Neural cell (in vitro differentiated cells): ENCODE measurements around the gene C12orf75. TPM values are rescaled to one million over a fixed set of nuclear protein-coding genes. Genes with fewer than 3 reads are reported as not detected.

ENCODE experiments used
- H2AFZ ChIP-seq: fragments of 200-600, 300-800 bp; sonication (generic), shearing (Covaris generic); 2 replicates; pipeline ENCODE4 v1.6.0; 2014; ENCODE audit warnings: low read depth, mild to moderate bottlenecking, antibody characterized with exemption, low read length, moderate library complexity
- H3F3A ChIP-seq: fragments of 200-600 bp; shearing (Covaris generic); 2 replicates; pipeline ENCODE4 v1.6.1; 2016; ENCODE audit warnings: mild to moderate bottlenecking, moderate library complexity, mixed read lengths, antibody characterized with exemption, low read length; ENCODE audit not compliant: insufficient read depth, poor library complexity, severe bottlenecking
- H3K27ac ChIP-seq: fragments of 200-600, 300-800 bp; sonication (generic), shearing (Covaris generic); 2 replicates; pipeline ENCODE4 v1.5.1; 2014; ENCODE audit warnings: mild to moderate bottlenecking, low read length, moderate library complexity
- H3K27me3 ChIP-seq: fragments of 300-800, 200-600 bp; sonication (generic), shearing (Covaris generic); 2 replicates; pipeline ENCODE4 v1.6.0; 2014; ENCODE audit warnings: mild to moderate bottlenecking, low read depth, low read length, moderate library complexity; ENCODE audit not compliant: insufficient read depth
- H3K36me3 ChIP-seq: fragments of 300-800, 200-600 bp; sonication (generic), shearing (Covaris generic); 2 replicates; pipeline ENCODE4 v1.5.1; 2014; ENCODE audit warnings: mild to moderate bottlenecking, antibody characterized with exemption, low read length, moderate library complexity; ENCODE audit not compliant: insufficient read depth
- H3K4me2 ChIP-seq: fragments of 300-800, 200-600 bp; sonication (generic), shearing (Covaris generic); 2 replicates; pipeline ENCODE4 v1.6.0; 2014; ENCODE audit warnings: mild to moderate bottlenecking, low read length
- H3K4me3 ChIP-seq: fragments of 300-800, 200-600 bp; sonication (generic), shearing (Covaris generic); 2 replicates; pipeline ENCODE4 v1.5.1; 2014; ENCODE audit warnings: mild to moderate bottlenecking, low read length, moderate library complexity
- H3K79me2 ChIP-seq: fragments of 200-600 bp; shearing (Covaris generic); replicated peaks from 2 replicates; pipeline ENCODE4 v1.6.0; 2014; ENCODE audit warnings: mild to moderate bottlenecking, low read length, moderate library complexity; ENCODE audit not compliant: insufficient read depth
- H3K9ac ChIP-seq: fragments of 300-800, 200-600 bp; sonication (generic), shearing (Covaris generic); 2 replicates; pipeline ENCODE4 v1.6.1; 2016; ENCODE audit warnings: mild to moderate bottlenecking, low read length, mixed read lengths
- H3K9me2 ChIP-seq: fragments of 200-600 bp; shearing (Covaris generic); 2 replicates; pipeline ENCODE4 v1.6.1; 2016; ENCODE audit warnings: mild to moderate bottlenecking, low read length, mixed read lengths; ENCODE audit not compliant: insufficient read depth
- H3K9me3 ChIP-seq: fragments of 200-600, 300-800 bp; sonication (generic), shearing (Covaris generic); 2 replicates; pipeline ENCODE4 v1.6.1; 2016; ENCODE audit warnings: mild to moderate bottlenecking, mixed run types, low read length, moderate library complexity, mixed read lengths
- H4K20me1 ChIP-seq: fragments of 200-600 bp; shearing (Covaris generic); 2 replicates; pipeline ENCODE4 v1.6.1; 2016; ENCODE audit warnings: mild to moderate bottlenecking, mixed run types; ENCODE audit not compliant: insufficient read depth
- EP300 ChIP-seq: fragments of 450-650 bp; conservative IDR thresholded peaks from 2 replicates; pipeline ENCODE4 v1.6.1; 2014; ENCODE audit warnings: antibody characterized with exemption, mild to moderate bottlenecking, moderate library complexity; ENCODE audit not compliant: poor library complexity, severe bottlenecking
- EZH2 ChIP-seq: fragments of 200-600, 300-800 bp; shearing (Covaris generic), sonication (generic); IDR thresholded peaks from 2 replicates; pipeline ENCODE4 v1.6.1; 2014; ENCODE audit warnings: antibody characterized with exemption, low read length, borderline replicate concordance, mild to moderate bottlenecking; ENCODE audit not compliant: insufficient read depth, poor library complexity, severe bottlenecking
- MXI1 ChIP-seq: fragments of 450-650 bp; conservative IDR thresholded peaks from 2 replicates; pipeline ENCODE4 v1.6.1; 2014; ENCODE audit warnings: antibody characterized with exemption, mild to moderate bottlenecking; ENCODE audit not compliant: poor library complexity, severe bottlenecking
- POLR2AphosphoS5 ChIP-seq: IDR thresholded peaks from 2 replicates; pipeline ENCODE4 v1.6.1; 2012
- RAD21 ChIP-seq: fragments of 450-650 bp; conservative IDR thresholded peaks from 2 replicates; pipeline ENCODE4 v1.6.1; 2014; ENCODE audit warnings: antibody characterized with exemption, mild to moderate bottlenecking, moderate library complexity
- SMC3 ChIP-seq: fragments of 450-650 bp; conservative IDR thresholded peaks from 2 replicates; pipeline ENCODE4 v1.6.1; 2014; ENCODE audit warnings: antibody characterized with exemption, mild to moderate bottlenecking, moderate library complexity; ENCODE audit not compliant: poor library complexity
- TAF1 ChIP-seq: IDR thresholded peaks from 2 replicates; pipeline ENCODE4 v1.6.1; 2012; ENCODE audit warnings: low read depth
- polyA plus RNA-seq: library from polyadenylated mRNA; depleted of rRNA; stranded (reverse); fragments of >200 nt; gene quantifications from 2 replicates; pipeline ENCODE4 v1.2.3, GENCODE V29; 2014
- TF ChIP-seq, protein P1 (sequence below): fragments of 450-650 bp; IDR thresholded peaks from 2 replicates; pipeline ENCODE4 v1.5.1; 2014; ENCODE audit warnings: antibody characterized with exemption, mild to moderate bottlenecking, moderate library complexity; ENCODE audit not compliant: poor library complexity, severe bottlenecking
- TF ChIP-seq, protein P2 (sequence below): IDR thresholded peaks from 2 replicates; pipeline ENCODE4 v1.6.1; 2012; ENCODE audit warnings: borderline replicate concordance

C12orf75 gene
- polyA plus RNA-seq, 1 donor from 2014 or later: 25.2 TPM

- no peaks in the 10 kb centered on the region for H3K36me3 ChIP-seq
Measured at GRCh38 chr12:105406497-105406896, 76.0 kb downstream of the C12orf75 start.

DNA sequence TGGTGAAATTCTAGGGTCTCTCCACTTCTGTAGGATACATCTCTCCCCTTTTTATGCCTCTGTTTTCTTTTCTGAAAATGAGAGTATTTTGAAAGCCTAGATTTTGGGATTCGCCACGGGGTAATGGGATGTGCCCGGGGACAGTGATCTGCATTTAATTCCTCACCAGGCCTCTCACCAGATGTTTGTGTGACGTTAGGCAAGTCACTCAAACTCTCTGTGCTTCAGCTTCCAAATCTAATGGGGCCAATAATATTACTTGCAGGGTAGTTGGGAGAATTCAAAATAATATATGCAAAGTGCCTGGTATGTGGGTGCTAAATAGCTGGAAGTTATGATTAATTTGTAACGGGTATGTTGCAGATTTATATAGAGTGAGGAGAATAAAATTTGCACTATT lies 78.8 kb downstream of the C12orf75 start:
- Histone ChIP-seq H3K9me2 (no peaks in the 10 kb centered on the region), H3K4me2 (no peak overlapping the region), H3K9me3 (no peaks in the 10 kb centered on the region), H3K9ac (no peak overlapping the region), H3F3A (no peaks in the 10 kb centered on the region), H2AFZ (no peak overlapping the region), H3K79me2 (no peaks in the 10 kb centered on the region), H3K27me3 (no peaks in the 10 kb centered on the region), H3K36me3 (no peaks in the 10 kb centered on the region), H3K4me3 (no peak overlapping the region), H4K20me1 (no peaks in the 10 kb centered on the region), H3K27ac (no peak overlapping the region)
- TF ChIP-seq, protein P1, sequence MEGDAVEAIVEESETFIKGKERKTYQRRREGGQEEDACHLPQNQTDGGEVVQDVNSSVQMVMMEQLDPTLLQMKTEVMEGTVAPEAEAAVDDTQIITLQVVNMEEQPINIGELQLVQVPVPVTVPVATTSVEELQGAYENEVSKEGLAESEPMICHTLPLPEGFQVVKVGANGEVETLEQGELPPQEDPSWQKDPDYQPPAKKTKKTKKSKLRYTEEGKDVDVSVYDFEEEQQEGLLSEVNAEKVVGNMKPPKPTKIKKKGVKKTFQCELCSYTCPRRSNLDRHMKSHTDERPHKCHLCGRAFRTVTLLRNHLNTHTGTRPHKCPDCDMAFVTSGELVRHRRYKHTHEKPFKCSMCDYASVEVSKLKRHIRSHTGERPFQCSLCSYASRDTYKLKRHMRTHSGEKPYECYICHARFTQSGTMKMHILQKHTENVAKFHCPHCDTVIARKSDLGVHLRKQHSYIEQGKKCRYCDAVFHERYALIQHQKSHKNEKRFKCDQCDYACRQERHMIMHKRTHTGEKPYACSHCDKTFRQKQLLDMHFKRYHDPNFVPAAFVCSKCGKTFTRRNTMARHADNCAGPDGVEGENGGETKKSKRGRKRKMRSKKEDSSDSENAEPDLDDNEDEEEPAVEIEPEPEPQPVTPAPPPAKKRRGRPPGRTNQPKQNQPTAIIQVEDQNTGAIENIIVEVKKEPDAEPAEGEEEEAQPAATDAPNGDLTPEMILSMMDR: no peak
- no peak for TF ChIP-seq EZH2

More at GRCh38 chr12:105406497-105406896, 76.0 kb downstream of the C12orf75 start:
- Histone ChIP-seq H4K20me1 (no peaks in the 10 kb centered on the region), H3K27ac (no peak overlapping the region), H3K4me2 (no peak overlapping the region), H3K27me3 (no peaks in the 10 kb centered on the region), H3K9me3 (no peaks in the 10 kb centered on the region), H3K79me2 (no peaks in the 10 kb centered on the region), H3K4me3 (no peak overlapping the region), H3K9ac (no peak overlapping the region), H3F3A (no peaks in the 10 kb centered on the region), H3K9me2 (no peaks in the 10 kb centered on the region), H2AFZ (no peak overlapping the region)
- TF ChIP-seq TAF1 (no peak), RAD21 (no peak), POLR2AphosphoS5 (no peak), EP300 (no peak), EZH2 (no peak), MXI1 (no peak), SMC3 (no peak)
- TF ChIP-seq, protein P2, sequence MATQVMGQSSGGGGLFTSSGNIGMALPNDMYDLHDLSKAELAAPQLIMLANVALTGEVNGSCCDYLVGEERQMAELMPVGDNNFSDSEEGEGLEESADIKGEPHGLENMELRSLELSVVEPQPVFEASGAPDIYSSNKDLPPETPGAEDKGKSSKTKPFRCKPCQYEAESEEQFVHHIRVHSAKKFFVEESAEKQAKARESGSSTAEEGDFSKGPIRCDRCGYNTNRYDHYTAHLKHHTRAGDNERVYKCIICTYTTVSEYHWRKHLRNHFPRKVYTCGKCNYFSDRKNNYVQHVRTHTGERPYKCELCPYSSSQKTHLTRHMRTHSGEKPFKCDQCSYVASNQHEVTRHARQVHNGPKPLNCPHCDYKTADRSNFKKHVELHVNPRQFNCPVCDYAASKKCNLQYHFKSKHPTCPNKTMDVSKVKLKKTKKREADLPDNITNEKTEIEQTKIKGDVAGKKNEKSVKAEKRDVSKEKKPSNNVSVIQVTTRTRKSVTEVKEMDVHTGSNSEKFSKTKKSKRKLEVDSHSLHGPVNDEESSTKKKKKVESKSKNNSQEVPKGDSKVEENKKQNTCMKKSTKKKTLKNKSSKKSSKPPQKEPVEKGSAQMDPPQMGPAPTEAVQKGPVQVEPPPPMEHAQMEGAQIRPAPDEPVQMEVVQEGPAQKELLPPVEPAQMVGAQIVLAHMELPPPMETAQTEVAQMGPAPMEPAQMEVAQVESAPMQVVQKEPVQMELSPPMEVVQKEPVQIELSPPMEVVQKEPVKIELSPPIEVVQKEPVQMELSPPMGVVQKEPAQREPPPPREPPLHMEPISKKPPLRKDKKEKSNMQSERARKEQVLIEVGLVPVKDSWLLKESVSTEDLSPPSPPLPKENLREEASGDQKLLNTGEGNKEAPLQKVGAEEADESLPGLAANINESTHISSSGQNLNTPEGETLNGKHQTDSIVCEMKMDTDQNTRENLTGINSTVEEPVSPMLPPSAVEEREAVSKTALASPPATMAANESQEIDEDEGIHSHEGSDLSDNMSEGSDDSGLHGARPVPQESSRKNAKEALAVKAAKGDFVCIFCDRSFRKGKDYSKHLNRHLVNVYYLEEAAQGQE: no peak
- TF ChIP-seq, protein P1: no peak
